HG03108 (cell line): ENCODE measurements around the gene KPNA4.
A peak's percentile ranks its signal among the peaks of the same experiment; 100 is the strongest.
"Not testable (repeated sequence)": the region's sequence is repeated elsewhere in the genome, so short reads cannot be mapped to it uniquely, and the experiment has no call there.

Experiments used
- ATAC-seq: cut with Tn5 transposase; IDR thresholded peaks from one replicate; pipeline ENCODE4 v1.9.1; 2021; ENCODE audit warnings: moderate library complexity; ENCODE audit not compliant: unreplicated experiment

Gene KPNA4, protein sequence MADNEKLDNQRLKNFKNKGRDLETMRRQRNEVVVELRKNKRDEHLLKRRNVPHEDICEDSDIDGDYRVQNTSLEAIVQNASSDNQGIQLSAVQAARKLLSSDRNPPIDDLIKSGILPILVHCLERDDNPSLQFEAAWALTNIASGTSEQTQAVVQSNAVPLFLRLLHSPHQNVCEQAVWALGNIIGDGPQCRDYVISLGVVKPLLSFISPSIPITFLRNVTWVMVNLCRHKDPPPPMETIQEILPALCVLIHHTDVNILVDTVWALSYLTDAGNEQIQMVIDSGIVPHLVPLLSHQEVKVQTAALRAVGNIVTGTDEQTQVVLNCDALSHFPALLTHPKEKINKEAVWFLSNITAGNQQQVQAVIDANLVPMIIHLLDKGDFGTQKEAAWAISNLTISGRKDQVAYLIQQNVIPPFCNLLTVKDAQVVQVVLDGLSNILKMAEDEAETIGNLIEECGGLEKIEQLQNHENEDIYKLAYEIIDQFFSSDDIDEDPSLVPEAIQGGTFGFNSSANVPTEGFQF

DNA sequence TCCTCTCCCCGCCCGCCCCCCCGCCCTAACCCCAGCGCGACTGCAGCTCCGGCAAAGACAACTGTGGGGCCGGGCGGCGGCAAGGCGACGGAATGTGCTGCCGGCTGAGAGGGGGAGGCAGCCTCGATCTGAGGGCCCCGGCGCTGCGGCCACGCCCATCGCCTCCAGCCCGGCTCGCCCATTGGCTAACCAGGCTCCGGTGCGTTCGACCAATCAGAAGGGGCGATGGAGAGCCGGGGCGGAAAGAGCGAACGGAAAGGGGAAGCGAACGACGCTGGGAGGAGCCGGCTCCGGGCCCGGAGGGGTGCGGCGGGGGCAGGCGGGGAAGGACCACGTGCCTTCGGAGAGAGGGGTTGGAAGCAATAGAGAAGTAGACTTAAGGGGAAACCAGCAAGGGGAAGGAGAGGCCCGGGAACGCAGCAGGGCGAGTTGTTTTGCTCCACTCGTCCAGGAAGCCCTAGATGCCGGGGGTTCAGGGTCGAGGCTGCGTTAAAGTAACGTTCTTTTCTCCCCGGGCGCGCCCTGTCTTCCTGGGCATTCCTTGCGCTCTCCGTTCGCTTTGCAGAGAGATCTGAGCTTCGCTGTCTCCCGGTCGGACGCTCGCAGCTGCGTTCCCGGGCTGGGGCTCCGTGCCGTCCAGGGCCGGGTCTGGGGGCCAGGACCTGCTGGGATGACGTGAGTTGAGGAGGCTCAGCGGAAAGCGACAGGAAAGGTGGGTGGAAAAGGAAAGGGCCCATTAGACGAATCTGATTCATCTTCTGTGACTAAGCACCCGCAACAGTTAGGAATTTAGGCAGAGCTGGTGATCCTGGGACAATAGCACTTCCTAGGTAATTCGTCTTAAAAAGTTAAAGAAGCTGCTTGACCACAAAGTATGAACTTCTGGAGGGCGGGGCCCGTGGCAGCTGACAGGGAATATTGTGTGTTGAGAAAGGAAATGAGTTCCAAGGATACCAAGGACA, at the start of gene KPNA4:
KPNA4 (minus strand) TSS at position 130 of the 962 bp plus-strand sequence. CDS start 289 bp downstream, outside the sequence.
- ATAC-seq, result peak; percentile 92

DNA sequence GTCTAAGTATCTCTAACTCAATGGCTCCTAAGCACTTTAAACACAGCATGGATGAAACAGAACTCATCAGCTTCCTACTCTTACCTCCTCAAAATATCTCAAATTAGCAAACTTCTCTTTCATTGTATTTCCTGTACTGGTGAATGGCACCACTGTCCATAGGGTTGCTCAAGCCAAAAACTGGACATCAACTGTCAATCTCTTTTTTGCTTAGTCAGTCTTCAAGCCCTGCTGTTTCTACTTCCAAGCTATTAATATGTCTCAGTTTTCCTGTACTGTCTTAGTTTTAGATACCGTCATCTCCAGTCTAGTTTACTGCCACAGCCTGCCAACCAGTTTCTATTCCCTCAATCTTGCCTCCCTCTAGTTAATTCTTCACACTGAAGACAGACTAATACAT, 48.3 kb upstream of the KPNA4 start:
- ATAC-seq, result no peak

DNA sequence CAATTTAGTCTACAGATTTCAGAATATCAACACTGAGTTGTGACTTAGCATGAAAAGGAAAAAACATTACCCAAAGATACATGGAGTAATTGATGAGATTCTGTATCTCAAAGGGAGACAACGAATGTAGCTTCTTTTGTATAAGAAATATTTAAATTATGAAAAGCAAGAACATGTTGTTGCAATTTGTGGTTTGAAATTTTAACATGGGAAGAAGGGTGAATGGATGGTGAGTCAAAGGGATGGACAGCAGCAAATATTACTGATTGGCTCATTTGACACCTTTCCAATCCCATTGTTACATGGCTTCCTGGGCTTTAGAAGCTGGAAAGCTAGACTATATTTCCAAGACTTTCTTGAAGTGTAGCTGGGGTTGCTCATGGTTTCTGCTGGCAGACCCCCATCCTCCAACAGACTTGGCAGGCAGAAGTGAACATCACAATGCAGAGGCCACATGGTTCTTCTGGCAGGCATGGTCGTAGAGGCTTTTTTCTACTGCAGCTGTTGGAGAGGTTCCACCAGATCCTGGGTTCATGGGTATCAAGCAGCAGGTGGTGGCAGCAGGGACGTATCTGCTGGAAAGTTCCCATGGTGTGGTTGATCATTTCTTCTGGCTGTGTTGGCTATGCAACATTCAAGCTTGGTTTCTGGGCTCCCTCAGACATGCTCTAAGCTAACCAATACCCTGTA, 47.2 kb upstream of the KPNA4 start:
- ATAC-seq, result no peak

DNA sequence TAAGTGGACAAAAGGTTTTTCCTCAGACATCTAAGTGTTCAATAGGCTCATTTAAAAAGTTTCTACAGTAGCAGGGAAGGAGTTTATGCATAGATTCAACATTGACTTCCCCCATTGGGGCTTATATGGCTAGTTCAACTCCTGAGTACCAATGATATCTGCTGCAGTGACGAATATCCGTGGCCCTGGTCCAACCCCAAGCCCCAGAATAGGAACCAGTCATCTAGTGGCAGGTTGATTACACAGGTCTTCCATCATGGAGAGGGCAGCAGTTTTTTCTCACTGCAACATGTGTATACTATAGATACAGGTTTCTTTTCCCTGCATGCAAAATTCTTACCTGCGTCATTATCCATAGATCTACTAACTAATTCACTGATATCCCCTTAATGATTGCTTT, 45.8 kb upstream of the KPNA4 start:
- ATAC-seq, result no peak

DNA sequence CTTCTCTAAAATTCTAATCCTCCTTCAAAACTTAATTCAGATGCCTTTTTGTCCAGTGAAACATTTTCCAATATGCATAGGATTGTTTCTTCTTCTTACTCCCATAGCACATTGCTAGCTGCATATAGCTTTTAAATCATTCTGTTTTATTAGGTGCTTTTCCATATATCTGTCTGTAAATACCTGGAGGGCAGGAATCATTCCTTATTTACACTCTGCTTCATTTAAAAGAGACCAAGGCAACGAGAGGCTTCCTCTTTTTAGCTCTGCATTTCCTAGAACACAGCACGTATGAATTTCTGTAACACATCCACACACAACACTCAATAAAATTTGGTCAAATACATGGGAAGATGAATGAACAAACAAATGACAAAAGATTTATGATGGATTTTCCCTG, 43.5 kb upstream of the KPNA4 start:
- ATAC-seq, result no peak

DNA sequence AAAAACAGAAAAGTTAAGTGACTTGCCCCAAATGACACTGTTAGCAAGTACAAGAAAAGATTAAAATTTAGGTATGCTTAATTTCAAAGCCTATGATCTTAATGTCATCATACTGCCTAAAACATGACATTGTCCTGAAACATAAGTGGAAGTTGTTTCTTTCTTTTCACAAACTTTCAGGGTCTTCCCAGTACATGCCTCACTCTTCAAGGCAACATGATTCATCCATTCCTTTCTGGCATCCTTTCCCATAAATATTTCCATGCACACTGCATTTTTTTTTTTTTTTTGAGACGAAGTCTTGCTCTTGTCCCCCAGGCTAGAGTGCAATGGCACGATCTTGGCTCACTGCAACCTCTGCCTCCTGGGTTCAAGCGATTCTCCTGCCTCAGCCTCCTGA, 42.5 kb upstream of the KPNA4 start:
- no peak for ATAC-seq

DNA sequence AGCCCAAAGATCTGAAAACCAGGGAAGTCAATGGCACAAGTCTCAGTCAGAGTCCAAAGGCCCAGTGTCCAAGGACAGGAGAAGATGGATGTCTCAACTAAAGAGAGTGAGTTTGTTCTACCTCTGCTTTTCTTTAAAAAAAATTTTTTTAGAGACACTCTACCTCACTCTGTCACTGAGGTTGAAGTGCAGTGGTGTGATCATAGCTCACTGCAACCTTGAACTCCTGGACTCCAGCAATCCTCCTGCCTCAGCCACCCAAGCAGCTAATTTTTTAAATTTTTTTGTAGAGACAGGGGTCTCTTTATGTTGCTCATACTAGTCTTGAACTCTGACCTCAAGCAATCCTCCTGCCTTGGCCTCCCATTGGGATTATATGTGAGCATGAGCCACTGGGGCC, 39.9 kb upstream of the KPNA4 start:
- no peak for ATAC-seq

DNA sequence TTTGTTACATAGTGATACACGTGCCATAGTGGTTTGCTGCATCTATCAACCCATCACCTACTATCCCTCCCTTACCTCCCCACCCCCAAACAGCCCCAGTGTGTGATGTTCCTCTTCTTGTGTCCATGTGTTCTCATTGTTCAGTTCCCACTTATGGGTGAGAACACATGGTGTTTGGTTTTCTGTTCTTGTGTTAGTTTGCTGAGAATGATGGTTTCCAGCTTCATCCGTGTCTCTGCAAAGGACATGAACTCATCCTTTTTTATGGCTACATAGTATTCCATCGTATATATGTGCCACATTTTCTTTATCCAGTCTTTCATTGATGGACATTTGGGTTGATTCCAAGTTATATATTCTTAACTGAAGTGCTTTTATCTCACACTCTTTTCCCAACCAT, 38.5 kb upstream of the KPNA4 start:
- ATAC-seq, result not testable (repeated sequence)

DNA sequence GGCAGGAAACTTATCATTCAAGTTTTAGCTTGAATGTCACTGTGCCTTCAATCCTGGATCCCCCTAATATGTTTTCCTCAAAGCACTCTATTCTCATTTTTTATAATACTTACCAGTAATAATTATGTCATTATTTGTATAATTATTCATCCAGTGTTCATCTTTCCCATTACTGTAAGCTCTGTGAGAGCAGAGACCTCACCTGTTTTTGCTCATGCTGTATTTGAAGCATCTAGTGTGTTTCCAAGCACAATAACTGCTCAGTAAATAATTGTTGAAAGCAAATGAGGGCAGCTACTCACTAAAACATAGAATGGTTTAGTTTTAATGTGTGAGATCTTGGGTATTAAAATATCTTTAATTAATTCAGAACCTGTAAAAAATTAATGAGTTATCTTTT, 36.9 kb upstream of the KPNA4 start:
- no peak for ATAC-seq

DNA sequence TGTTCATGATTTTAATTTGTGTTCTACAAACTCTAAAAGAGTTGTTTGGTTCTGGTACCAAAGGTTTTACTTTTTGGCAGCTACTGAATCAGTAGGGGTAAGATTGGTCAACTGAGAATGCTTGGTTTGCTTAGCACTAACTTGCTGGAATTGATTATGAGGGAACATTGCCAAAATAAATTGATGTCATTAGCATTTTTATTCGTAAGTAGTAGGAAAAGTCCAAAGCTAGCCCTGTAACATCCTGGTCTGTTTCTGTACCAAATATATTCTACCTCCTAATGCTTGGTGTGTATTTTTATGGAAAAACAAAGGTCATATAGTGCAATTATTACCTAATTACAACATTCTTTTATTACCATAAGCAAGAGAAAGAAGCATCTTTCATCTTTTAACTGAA, 35.9 kb upstream of the KPNA4 start:
- no peak for ATAC-seq

DNA sequence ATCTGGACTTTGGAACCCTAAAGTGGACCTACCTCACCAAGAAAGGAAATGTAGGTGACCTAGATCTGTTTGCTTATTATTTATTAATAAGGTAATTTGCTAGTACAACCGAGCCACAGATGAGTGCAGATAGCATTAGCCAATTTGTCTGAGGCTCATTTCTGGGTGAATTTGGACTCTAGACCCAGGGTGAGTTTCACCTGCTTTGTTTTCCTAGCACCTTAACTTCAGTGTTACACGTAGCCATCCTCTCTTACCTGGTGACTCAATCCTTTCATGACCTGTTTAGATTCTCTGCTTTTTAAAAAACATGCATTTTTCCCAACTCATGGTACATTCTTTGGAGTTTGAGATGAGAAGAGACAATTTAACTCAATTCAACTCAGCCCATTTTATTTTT, 33.5 kb upstream of the KPNA4 start:
- ATAC-seq, result no peak

DNA sequence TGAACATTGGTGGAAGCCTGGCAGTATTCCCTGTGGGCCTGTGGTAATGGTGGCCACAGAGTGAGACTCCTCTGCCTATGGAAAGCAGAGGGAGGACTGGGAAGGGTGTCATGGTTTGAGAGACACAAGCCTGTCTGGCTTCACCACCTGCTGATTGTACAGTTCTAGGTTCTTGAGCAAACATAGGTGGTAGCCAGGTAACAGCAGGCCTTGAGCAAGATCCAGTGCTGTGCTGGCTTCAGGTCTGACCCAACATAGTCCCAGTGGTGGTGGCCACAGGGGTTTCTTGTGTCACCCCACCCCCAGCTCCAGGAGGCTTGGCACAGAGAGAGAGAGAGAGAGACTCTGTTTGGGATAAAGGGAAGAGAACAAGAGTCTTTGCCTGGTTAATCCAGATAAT, 22.7 kb upstream of the KPNA4 start:
- ATAC-seq, result no peak

DNA sequence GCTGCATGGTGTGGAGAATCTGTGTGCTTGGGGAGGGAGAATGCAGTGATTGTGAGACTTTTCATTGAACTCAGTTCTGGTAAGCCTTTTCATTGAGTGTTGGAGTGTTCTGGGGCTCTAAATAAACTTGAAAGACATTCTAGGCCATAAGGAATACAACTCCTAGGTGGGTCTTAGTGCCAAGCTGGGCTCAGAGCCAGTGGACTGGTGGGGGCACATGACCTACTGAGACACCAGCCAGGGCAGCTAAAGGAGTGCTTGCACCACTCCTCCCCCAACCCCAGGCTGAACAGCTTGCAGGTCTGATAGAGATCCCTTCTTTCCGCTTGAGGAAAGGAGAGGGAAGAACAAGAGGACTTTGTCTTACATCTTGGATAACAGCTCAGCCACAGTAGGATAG, 21.7 kb upstream of the KPNA4 start:
- ATAC-seq, result no peak

DNA sequence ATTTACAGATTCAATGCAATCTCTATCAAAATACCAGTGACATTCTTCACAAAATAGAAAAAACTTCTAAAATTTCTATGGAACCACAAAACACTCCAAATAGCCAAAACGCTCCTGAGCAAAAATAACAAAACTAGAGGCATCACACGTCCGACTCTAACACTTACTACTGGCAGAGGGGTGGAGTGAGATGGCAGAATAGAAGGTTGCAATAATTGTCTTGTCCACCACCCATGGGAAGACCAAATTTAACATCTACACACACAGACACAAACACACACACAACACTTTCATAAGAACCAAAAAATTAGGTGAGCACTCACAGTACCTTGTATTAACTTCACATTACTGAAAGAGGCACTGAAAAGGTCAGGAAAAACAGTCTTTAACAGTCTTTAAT, 21.3 kb upstream of the KPNA4 start:
- ATAC-seq, result no peak

DNA sequence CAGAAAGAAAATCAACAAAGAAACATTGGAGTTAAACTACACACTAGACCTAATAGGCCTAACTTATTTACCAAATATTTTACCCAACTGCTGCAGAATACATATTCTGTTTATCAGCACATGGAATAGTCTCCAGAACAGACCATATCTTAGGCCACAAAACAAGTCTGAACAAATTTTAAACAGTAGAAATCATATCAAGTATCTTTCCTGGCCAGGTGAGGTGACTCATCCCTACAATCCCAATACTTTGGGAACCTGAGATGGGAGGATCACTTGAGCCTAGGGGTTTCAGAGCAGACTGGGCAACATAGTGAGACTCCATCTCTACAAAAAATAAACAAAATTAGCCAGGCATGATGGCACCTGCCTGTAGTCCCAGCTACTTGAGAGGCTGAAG, 18.1 kb upstream of the KPNA4 start:
- ATAC-seq, result no peak

DNA sequence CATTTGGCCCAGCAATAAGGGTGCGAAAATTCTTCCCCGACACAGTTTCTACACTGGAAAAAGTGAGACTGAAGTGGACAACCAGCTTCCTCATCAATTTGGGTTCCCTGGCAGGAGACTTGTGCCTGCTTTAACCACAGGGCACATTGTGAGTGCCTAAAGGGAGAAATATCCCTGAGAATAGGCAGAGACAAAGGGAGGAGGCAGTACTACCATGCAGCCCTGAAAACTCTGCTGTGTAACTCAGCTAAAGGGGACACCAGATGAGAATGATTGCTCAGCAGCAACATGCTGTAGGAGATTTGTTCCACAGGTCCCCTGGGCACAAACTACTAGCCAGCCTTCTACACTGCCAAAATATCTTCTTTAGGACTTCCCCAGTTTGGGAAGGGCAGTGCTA, 15.6 kb upstream of the KPNA4 start:
- ATAC-seq, result no peak

DNA sequence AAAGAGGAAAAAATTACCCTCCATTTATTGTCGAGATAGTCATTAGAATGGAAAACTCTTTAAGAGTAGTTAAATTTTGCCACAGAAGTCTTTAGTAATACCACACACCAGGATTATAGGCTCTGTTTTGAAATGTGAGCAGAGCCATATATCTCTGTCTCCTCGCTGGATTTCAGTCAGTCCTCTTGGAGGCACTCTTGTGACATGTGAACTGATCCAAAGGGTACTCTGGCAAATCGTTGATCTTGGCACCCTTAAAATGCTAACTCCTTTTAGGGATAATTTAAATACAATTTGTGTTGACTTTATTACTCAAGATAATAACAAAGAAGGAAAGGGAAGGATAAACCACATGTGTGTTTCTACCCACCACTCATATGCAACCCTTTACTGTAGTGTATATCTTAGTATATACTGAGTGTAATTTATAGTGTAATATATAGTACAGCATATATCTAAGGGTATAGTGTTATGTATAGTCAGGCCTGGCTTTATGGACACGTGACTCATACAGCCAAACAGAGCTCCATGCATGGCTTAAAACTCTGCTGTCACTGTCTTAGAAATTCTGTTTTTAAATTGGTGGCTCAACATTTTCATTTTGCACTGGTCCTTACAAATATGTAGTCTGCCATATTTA, 12.3 kb upstream of the KPNA4 start:
- no peak for ATAC-seq

DNA sequence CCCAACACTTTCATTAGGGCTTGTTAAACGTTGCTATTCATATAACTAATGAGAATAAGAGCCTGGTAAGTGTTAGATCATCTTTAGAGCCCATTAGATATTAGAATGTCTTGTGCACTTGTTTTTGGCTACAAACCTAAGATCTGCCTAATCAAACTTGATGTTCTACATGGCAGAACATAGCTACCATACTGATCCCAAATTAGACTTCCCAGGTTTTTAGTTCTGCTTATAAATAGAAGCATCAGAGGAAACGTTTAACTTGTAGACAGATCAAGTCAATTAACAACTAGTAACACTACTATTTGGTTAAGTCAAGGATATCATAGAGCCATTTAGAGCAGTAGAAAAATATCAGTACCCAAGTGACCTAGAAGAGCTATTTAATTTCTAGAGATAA, 11.7 kb upstream of the KPNA4 start:
- ATAC-seq, result no peak

DNA sequence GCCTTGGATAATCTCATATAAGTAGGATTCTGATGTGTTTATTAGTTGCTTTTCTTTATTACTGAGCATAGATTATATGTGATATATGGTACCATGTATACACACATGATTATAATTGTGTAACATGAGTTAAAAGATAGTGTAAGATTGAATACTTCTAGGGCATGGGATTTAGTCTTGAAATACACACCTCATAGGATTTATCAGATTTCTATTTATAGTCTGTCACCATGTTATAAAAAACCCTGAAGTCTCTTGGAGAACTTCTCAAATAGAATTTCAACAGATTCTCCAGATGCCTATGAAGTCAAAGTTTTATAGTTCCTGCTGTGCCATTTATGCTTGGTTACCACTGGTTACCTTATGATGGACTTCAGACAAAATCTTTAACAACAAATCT, 11.2 kb upstream of the KPNA4 start:
- no peak for ATAC-seq

DNA sequence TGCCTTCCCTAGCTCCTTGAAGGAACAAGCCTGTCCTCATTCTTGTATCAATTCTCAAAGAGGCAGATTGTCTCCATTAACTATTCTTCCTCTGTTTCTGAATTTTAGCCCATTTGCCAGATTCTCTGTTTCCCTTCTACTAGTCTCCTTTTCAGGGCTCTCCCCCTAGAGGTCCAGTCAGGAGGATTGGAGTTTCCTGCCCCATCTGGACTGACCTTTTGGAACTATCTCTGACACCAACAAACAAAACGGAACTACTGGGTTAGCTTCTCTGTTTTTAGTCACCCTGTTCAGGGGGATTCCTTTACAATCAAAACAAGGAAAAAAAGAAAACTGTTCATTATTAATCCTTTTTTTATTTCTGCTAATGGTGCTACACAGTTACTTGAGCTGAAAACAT, 10.2 kb upstream of the KPNA4 start:
- ATAC-seq, result no peak

DNA sequence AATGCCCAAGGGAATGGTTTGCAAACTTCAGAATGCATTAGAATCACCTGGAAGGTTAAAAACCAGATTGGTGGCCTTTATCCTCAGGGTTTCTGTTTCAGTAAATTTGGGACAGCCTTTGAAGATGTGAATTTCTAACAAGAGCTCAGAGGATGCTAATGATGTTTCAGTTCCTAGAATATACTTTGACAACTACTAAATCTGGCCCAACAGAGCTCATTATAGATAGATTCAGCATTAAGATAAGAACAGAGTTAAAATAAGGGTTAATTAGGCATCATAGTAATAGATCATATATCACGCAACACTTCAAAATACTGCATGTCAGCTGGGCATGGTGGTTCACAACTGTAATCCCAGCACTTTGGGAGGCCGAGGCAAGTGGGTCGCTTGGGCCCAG, 9.3 kb upstream of the KPNA4 start:
- no peak for ATAC-seq
